ENCODE results near the gene HDAC3.
"Not testable (repeated sequence)": the region's sequence is repeated elsewhere in the genome, so short reads cannot be mapped to it uniquely, and the experiment has no call there.

The HDAC3 gene

GRCh38 chr5:141633871-141634561 lies 2.6 kb downstream of the HDAC3 start:
- peak; percentile 48 for DNase-seq

GRCh38 chr5:141632650-141633049 lies 4.0 kb downstream of the HDAC3 start:
- DNase-seq = no peak

GRCh38 chr5:141630570-141631140 lies 6.0 kb downstream of the HDAC3 start:
- no peak for DNase-seq

DNA sequence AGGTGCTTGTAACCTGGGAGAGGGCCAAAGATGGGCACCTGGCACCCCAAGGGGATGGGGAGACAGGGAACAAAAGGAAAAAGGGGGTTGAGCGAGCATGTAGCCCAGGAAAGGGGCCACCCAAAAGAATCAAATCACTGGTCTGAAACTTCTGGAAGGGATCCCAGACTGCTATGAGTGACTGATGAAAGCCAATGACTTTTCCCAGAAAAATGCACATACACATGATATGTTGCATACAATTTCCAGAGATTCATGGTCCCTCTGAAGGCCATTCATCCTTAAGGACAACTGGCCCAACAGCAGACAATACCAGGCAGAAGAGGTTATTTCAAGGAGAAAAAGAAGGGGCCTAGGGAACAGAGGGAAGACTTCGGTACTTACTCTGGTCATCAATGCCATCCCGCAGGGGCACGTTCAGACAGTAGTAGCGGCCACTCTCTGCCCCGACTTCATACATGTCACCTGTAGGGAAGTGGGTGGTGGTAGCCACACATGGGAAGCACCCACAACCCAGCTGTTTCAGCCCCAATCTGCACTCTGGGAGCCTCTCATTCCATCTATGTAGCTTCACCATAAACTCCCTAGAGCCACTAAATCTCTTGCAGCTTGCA lies 8.4 kb downstream of the HDAC3 start:
- no peak for DNase-seq

DNA sequence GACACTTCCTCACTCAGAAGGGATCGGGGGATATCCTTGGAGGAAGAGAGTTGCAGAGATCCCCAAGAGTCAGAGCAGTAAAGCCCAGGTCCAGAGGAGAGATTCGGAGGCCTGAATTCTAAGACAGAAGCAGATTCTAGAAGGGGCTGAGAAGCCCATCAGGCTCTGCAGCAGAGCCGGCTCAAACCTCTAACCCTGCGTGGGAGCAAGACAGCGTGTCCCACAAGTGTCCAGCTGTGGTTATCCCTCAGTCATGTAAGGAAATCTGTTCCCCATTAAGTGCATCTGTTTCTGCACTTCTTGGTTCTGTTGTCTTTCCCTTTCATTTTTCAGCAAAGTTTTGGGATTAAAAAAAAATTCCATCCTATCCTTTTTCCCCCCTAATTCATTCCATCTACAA lies 13.0 kb downstream of the HDAC3 start:
- no peak for DNase-seq

- DNase-seq = peak; percentile 61
Observed at GRCh38 chr5:141623186-141623585, 13.5 kb downstream of the HDAC3 start.

DNA sequence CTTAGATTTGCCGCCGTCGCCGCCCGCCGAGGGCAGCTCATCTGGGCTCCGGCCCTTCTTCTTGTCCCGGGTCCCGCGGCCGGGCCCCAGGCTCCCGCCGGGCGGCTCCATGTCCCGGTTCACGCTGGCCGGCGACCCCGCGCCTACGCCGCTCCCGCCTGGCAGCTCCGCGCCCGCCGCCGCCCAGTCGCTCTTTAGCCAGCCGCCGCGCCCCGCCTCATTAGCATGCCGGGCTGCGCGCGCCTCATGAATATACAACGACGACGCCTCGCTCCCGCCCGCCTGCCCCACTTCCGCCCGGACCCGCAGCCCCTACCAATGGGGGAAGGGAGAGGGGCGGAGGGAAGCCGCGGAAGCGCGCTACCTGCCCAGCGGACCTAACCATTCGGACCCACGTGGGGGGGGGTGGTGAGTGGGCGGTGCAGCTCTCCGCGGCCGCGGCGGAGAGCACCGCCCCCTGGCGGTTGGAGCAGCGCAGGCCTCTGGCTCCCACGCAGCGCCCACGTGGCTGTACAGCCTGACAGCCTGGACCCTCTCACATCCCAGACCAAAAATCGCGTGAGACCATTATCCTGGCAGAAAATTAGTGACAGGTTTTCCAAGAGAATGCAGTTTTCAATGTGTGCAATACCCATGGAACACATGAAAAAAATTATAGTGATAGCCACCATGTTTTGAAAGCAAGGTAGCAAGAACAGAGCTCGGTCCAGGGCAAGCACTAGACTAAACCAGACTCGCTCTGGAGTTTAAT lies 17.7 kb downstream of the HDAC3 start, which contains the start of gene DIAPH1:
Gene DIAPH1, minus strand, starts transcription at position 197 of the 751 bp plus-strand sequence. Its CDS starts 86 bp downstream, at position 111.
- peak; percentile 98 for DNase-seq

DNA sequence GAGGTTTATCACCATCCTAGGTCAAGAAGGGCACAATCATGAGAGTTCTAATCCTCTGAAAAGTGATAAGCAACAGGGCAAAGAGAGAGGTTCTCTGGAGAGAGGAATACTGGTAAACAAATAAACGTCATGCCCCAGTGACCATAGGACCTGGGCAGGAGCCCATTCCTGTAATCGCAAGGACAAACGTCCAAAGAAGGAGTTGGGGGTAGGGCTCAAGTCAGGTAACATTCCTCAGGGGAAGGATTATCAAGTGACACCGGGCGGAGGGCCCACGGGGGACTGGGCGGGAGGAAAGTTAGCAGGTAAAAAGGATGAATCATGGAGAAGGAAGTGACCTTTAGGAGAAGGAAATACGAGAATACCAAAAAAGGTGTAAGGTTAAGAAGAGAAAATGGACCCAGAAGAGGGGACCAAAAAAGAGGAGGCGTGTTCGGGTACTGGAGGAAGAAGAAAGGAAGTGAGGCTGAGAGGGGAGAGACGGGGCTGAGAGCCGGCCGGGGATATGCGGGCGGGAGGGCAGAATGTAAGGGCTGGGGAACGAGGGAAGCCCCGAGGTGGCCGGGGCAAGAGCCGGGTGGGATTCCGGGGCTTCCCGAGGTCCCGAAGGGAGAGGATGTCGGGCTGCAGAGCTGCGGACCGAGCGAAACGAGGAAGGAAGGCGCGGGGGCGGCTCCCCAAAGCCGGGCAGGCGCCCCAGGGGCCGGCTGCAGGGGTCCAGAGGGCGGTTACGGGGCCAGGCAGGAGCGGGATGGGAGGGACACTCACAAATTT lies 18.4 kb downstream of the HDAC3 start:
- DNase-seq = peak; percentile 70

GRCh38 chr5:141617682-141618029 lies 19.0 kb downstream of the HDAC3 start:
- no peak for DNase-seq

GRCh38 chr5:141617128-141617527 lies 19.5 kb downstream of the HDAC3 start:
- DNase-seq = no peak

DNA sequence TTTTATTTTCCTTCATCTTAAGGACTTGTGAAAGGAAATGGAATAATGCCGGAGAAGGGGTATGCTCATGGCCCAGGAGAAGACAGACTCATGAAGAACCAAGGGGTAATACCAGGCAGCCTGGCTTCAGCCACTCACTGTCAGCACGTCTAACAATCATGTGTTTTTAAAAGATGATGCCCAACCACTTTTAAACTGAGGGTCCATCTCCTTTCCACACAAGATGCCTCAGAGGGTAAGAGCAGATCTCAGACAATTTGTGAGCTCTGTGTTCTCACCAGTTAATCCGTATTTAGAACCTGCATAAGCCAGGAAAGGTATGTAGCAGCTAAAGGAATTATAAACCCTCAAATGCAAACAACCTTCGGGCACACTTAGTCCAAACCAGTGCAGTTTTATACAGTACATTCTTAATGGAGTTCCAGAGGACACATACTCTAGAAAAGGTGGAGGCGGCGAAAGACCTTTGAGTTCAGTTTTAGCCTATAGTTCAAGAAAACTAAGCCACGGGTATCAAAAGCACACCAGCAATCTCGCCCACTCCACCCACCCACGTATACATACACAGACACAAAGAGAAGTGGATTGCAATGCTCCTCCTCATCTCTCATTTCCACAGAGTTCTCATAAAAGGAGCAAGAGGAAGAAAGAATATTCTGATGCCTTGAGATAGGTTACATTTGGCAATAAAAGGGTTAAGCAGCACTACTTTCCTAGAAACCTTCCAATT lies 20.5 kb downstream of the HDAC3 start:
- no peak for DNase-seq

GRCh38 chr5:141613344-141613743 lies 23.3 kb downstream of the HDAC3 start:
- no peak for DNase-seq

- no peak for DNase-seq
Observed at GRCh38 chr5:141611289-141611688, 25.4 kb downstream of the HDAC3 start.

DNA sequence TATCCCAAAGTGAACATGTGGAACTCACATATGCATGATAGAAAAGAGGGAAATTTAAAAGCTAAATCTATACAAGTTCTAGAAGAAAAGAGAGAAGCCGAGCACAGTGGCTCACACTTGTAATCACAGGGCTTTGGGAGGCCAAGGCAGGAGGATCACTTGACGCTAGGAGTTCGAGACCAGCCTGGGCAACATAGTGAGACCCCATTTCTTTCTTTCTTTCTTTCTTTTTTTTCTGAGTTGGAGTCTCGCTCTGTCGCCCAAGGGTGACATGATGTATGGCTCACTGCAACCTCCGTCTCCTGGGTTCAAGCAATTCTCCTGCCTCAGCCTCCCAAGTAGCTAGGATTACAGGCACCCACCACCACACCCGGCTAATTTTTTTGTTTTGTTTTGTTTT lies 26.7 kb downstream of the HDAC3 start:
- not testable (repeated sequence) for DNase-seq

DNA sequence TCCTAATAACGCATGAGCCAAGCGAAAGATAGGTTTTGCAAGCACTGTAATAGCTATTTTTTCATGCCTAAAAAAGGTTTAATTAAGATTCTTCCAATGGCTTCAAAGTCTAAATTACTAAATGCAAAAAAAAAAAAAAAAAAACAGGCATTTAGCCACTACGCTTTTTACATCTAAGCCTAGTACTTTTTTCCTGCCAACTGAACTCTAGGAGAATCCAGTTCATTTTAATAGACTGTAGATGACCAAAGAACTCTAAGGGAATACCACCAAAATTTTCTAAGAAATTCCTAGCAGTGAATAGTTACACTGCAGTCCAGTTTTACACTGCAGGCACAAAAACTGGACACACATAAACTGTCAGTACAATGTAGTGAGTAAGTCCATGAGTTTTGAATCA lies 27.6 kb downstream of the HDAC3 start:
- no peak for DNase-seq

DNA sequence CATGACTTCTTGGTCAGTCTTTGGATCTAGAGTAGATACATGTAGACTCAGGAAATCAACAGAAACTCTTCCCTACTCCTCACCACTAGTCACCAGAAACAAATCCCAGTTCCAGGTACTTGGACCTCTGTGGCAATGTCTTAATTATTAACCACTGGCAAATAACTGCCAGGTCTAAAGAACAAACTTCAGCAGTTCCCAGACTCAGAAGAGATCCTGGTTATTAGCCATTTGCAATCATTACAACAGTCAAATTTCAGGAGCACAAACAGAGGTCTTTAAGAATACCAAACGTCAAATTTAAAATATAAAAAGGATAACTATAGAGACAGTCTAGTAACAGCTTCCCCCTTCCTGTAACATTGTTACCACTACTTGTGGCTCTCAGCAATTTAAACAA lies 28.1 kb downstream of the HDAC3 start:
- DNase-seq = no peak

DNA sequence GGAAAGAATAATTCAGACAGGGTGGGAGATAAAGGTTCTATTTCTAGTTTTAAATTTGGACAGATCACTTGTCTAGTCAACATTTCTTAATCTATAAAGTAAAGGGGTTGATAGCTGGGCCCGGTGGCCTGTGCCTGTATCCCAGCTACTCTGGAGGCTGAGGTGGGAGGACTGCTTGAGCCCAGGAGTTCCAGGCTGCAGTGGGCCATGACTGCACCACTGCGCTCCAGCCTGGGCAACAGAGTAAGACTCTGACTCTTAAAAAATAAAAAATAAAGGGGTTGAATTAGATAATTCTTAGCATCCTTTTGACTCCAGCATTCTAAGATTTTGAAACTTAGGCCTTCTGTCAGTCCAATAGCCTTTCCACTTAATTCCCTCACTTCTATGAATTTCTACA lies 28.6 kb downstream of the HDAC3 start:
- no peak for DNase-seq

GRCh38 chr5:141605523-141606277 lies 30.9 kb downstream of the HDAC3 start:
- peak; percentile 93 for DNase-seq

DNA sequence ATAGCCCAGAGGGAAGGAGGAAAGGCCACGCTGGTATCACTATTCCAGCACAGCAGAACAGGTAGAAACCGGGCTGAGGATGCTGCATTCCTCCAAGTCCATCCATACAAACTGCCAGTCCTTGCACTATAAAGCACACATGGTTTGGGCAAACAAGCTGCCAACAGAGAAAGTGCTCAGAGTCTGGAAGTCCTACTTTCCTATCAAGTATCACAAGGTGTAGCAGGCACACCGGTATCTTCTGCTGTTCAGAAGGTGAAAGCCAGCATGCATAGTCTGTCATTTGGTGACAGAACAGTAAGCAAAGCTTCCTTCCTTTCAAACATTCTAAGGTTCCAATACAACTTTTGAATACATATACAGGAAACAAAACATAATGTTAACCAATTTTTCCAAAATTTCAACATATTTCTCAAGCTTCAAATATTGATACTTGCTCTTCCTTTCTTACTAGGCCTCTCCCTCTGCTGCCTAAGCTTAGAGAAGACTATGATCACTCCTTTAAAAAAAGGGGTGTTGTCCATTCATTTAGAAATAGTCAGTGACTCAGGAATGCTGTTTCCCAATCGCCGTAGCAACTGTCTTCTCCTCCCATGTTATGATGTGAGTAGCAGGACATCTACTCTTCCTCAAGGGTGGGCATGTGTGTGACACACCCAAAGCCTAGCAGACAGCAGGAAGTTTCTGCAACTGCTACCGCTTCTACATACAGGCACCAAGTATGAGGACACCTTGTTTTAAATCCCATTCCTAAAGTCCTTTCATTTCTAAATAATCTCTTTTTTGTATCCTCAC lies 32.5 kb downstream of the HDAC3 start:
- DNase-seq = peak; percentile 68

- DNase-seq = no peak
Observed at GRCh38 chr5:141602606-141603005, 34.0 kb downstream of the HDAC3 start.
